Lung (tissue), 12 donors: ENCODE measurements around the gene RBM39. TPM values are rescaled to one million over a fixed set of nuclear protein-coding genes. Genes with fewer than 3 reads are reported as not detected.

ENCODE experiments used
- ATAC-seq: fragments of 200-7000 bp; cut with Tn5 transposase; one replicate; pipeline ENCODE4 v1.9.1; 2020; ENCODE audit warnings: moderate number of reproducible peaks; ENCODE audit not compliant: insufficient read depth, low FRiP score
- DNase-seq, 3 donors: peaks; one replicate each; pipeline ENCODE4 v3.0.0-alpha.2; 2013 to 2017
- H3K27ac ChIP-seq, 2 donors: one replicate each; pipeline ENCODE4 v1.5.1; 2013; ENCODE audit warnings: mild to moderate bottlenecking in 2 of 2, moderate library complexity in 2 of 2, control low read depth in 1 of 2, inconsistent platforms in 1 of 2, low read depth in 1 of 2, low read length in 1 of 2
- H3K27me3 ChIP-seq, 3 donors: one replicate each; pipeline ENCODE4 v1.5.1; 2013; ENCODE audit warnings: low read length in 2 of 3; ENCODE audit not compliant: control insufficient read depth in 3 of 3, insufficient read depth in 3 of 3
- H3K36me3 ChIP-seq, 4 donors: one replicate each; pipeline ENCODE4 v1.5.1; 2013; ENCODE audit warnings: low read length in 4 of 4, mild to moderate bottlenecking in 1 of 4, moderate library complexity in 1 of 4; ENCODE audit not compliant: control insufficient read depth in 4 of 4, insufficient read depth in 4 of 4
- H3K4me1 ChIP-seq, 5 donors: one replicate each; pipeline ENCODE4 v1.5.1; 2013; ENCODE audit warnings: low read length in 5 of 5, mild to moderate bottlenecking in 2 of 5, moderate library complexity in 1 of 5; ENCODE audit not compliant: control insufficient read depth in 5 of 5, insufficient read depth in 5 of 5
- H3K4me3 ChIP-seq: one replicate; pipeline ENCODE4 v1.5.1; 2013; ENCODE audit warnings: mild to moderate bottlenecking, control low read depth, moderate library complexity
- H3K9ac ChIP-seq, 2 donors: one replicate each; pipeline ENCODE4 v1.5.1; 2013; ENCODE audit warnings: low read length in 2 of 2, control low read depth in 1 of 2; ENCODE audit not compliant: insufficient read depth in 1 of 2
- H3K9me3 ChIP-seq, 4 donors: one replicate each; pipeline ENCODE4 v1.5.1; 2013; ENCODE audit warnings: low read length in 3 of 4, mild to moderate bottlenecking in 1 of 4, moderate library complexity in 1 of 4; ENCODE audit not compliant: control insufficient read depth in 4 of 4, insufficient read depth in 3 of 4
- WGBS, 2 donors: extraction: QIAGEN DNeasy Blood & Tissue Kit; methylation state at CpG; one replicate each; pipeline ENCODE4 v1.1.7; 2013; 5-methylcytosine and 5-hydroxymethylcytosine counted together
- polyA plus RNA-seq, 2 donors: library from polyadenylated mRNA; stranded (reverse); fragments of 200-250 nt; gene quantifications; one replicate each; pipeline ENCODE4 v1.2.1, GENCODE V29; 2013
- total RNA-seq, 2 donors: library from RNA; depleted of rRNA in 1 of 2; stranded (reverse); fragments of >200 nt in 1 of 2; gene quantifications; one replicate each; pipeline ENCODE4 v1.2.1, GENCODE V29; 2014 to 2021
- TF ChIP-seq, protein P1 (sequence below): IDR thresholded peaks from 2 replicates; pipeline ENCODE4 v1.5.1; 2012; ENCODE audit warnings: mild to moderate bottlenecking; ENCODE audit errors: control extremely low read depth, extremely low read depth
- donor health status: control.
- donor health status: control.
- donor health status: Bipolar disorder and iron deficiency.
- donor health status: healthy.
- donor health status: DM: yes; HTN: yes; CAD: no.

Gene RBM39
- total and polyA plus RNA-seq, 4 donors: 162 to 689 (median 356) TPM

DNA sequence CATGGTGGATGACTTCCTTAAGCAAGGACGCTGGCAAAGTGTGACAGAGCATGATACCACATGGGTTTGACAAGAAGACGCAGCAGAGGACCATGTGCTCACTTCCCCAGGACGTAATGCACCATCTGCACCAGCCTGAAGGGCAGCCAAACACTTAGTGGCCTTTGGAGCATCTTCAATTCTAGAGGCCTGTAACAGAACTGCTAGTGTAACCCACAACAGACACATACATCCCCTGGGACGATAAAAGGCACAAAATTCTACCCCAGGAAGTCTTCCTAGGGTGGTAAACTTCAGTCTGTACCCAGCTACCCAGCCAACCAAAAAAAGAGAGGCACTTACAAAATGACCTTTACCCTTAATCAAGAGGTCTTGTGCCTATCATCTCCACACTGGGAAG, 68.2 kb downstream of the RBM39 start:
- WGBS, 2 donors: 93 to 95% methylated on average over 4 of the region's 4 CpGs
- Histone ChIP-seq H3K4me3 (no peak overlapping the region), H3K4me1 (no peaks in the 10 kb centered on the region), H3K27me3 (no peaks in the 10 kb centered on the region), H3K9ac (no peak overlapping the region), H3K9me3 (no peaks in the 10 kb centered on the region), H3K36me3 (peaks cover 15 to 36% (median 28%) of the 10 kb centered on the region in 4 donors), H3K27ac (no peak overlapping the region)
- no peak for ATAC-seq
- DNase-seq: no peak
- TF ChIP-seq, protein P1, sequence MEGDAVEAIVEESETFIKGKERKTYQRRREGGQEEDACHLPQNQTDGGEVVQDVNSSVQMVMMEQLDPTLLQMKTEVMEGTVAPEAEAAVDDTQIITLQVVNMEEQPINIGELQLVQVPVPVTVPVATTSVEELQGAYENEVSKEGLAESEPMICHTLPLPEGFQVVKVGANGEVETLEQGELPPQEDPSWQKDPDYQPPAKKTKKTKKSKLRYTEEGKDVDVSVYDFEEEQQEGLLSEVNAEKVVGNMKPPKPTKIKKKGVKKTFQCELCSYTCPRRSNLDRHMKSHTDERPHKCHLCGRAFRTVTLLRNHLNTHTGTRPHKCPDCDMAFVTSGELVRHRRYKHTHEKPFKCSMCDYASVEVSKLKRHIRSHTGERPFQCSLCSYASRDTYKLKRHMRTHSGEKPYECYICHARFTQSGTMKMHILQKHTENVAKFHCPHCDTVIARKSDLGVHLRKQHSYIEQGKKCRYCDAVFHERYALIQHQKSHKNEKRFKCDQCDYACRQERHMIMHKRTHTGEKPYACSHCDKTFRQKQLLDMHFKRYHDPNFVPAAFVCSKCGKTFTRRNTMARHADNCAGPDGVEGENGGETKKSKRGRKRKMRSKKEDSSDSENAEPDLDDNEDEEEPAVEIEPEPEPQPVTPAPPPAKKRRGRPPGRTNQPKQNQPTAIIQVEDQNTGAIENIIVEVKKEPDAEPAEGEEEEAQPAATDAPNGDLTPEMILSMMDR: no peak

DNA sequence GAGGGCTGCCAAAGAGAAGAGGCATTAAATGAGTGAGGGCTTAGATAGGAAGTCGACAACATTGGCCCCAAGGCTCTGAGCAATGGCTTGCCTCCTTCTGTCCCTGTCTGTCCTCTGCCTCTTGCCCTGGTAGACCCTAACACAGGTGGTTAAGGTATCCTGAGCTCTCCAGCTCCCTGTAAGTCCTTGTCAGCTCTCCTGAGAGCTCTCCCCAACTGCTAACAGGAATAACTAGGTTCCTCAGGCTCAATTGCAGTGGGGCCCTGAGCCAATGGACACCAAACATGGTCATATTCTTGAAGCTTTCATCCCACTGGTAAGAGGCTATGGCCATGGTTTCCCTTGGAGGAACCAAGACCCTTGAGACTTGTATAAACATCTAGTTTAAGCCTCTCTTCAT, 72.4 kb downstream of the RBM39 start:
- TF ChIP-seq, protein P1: no peak
- Histone ChIP-seq H3K36me3 (peaks cover 13 to 30% (median 25%) of the 10 kb centered on the region in 4 donors), H3K27me3 (no peaks in the 10 kb centered on the region), H3K9me3 (no peaks in the 10 kb centered on the region), H3K4me1 (no peaks in the 10 kb centered on the region), H3K4me3 (no peak overlapping the region), H3K27ac (no peak overlapping the region), H3K9ac (no peak overlapping the region)
- WGBS, 2 donors: 87 to 92% methylated on average over 1 of the region's 1 CpG
- DNase-seq: no peak
- no peak for ATAC-seq

- TF ChIP-seq, protein P1: no peak
- Histone ChIP-seq H3K27me3 (no peaks in the 10 kb centered on the region), H3K9me3 (no peaks in the 10 kb centered on the region), H3K27ac (no peak overlapping the region), H3K36me3 (peaks cover 9 to 25% (median 23%) of the 10 kb centered on the region in 4 donors), H3K9ac (no peak overlapping the region), H3K4me3 (no peak overlapping the region), H3K4me1 (no peaks in the 10 kb centered on the region)
- WGBS, 2 donors: 92 to 96% methylated on average over 5 of the region's 5 CpGs
- no peak for DNase-seq
- ATAC-seq: no peak
These were observed 72.8 kb downstream of the RBM39 start for GRCh38 chr20:35669221-35669620.

DNA sequence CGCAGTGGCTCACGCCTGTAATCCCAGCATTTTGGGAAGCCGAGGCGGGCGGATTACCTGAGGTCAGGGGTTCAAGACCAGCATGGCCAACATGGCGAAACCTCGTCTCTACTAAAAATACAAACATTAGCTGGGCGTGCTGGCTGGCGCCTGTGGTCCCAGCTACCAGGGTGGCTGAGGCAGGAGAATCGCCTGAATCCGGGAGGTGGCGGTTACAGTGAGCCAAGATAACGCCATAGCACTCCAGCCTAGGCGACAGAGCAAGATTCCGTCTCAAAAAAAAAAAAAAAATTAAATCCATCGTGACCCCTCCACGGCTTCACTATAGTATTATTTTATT, 76.1 kb downstream of the RBM39 start:
- TF ChIP-seq, protein P1: no peak
- Histone ChIP-seq H3K27me3 (no peaks in the 10 kb centered on the region), H3K4me1 (peaks cover 0 to 25% (median 7%) of the 10 kb centered on the region in 5 donors), H3K27ac (no peak overlapping the region), H3K36me3 (peaks cover 2 to 10% (median 9%) of the 10 kb centered on the region in 4 donors), H3K4me3 (no peak overlapping the region), H3K9ac (no peak overlapping the region), H3K9me3 (no peaks in the 10 kb centered on the region)
- 98 to 99% methylated on average over 17 of the region's 17 CpGs for WGBS, 2 donors
- no peak for ATAC-seq
- no peak for DNase-seq
